Vagina (tissue), 2 donors: ENCODE measurements around the gene TEAD1.

ENCODE experiments used
- POLR2A ChIP-seq, 2 donors: fragments of 450-650 bp; IDR thresholded peaks; one replicate each; pipeline ENCODE4 v1.6.1; 2017; ENCODE audit warnings: antibody characterized with exemption in 2 of 2, mild to moderate bottlenecking in 2 of 2, moderate library complexity in 2 of 2
- POLR2AphosphoS5 ChIP-seq, 2 donors: sonication (generic); formaldehyde crosslinking; IDR thresholded peaks; one replicate each; pipeline ENCODE4 v1.9.0; 2017; ENCODE audit warnings: antibody characterized with exemption in 2 of 2, mild to moderate bottlenecking in 2 of 2, low read depth in 1 of 2; ENCODE audit not compliant: insufficient read depth in 1 of 2
- TF ChIP-seq, protein P1 (sequence below), 3 experiments: fragments of 450-650 bp in 2 of 3; fragments of 200-600 bp in 1 of 3; sonication (generic) in 1 of 3; IDR thresholded peaks; one replicate each; pipeline ENCODE4 v1.5.1; 2017 to 2019; ENCODE audit warnings: antibody characterized with exemption in 3 of 3, mild to moderate bottlenecking in 2 of 3, moderate library complexity in 2 of 3

DNA sequence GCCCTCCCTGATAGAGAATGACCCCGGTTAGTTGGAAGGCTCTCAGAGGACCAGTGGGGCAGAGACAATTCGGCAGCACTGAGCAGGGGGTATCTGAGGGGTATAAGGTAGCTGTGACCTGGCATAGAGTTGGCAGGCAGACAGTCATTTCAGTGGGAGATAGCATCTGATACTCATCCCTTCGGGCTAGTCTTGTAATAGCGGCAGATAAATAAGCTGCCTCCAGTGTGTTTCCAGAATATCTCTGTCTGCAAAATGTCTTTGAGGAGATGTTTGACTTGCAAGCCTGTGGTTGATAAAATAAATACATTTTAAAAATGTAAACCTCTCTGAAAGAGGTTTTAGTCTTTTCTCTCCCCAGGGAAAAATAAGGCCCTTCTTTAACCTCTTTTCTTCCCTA, 54.2 kb downstream of the TEAD1 start:
- no peak for TF ChIP-seq POLR2A (IDR thresholded peaks at IDR 0.05)
- TF ChIP-seq, protein P1, sequence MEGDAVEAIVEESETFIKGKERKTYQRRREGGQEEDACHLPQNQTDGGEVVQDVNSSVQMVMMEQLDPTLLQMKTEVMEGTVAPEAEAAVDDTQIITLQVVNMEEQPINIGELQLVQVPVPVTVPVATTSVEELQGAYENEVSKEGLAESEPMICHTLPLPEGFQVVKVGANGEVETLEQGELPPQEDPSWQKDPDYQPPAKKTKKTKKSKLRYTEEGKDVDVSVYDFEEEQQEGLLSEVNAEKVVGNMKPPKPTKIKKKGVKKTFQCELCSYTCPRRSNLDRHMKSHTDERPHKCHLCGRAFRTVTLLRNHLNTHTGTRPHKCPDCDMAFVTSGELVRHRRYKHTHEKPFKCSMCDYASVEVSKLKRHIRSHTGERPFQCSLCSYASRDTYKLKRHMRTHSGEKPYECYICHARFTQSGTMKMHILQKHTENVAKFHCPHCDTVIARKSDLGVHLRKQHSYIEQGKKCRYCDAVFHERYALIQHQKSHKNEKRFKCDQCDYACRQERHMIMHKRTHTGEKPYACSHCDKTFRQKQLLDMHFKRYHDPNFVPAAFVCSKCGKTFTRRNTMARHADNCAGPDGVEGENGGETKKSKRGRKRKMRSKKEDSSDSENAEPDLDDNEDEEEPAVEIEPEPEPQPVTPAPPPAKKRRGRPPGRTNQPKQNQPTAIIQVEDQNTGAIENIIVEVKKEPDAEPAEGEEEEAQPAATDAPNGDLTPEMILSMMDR (IDR thresholded peaks at IDR 0.05), result no peak
- no peak for TF ChIP-seq POLR2AphosphoS5 (IDR thresholded peaks at IDR 0.05; ENCODE audit: insufficient read depth in 1 of 2, low read depth in 1 of 2)
